ENCODE data around the gene PRMT3. TPM values are rescaled to one million over a fixed set of nuclear protein-coding genes. Genes with fewer than 3 reads are reported as not detected.

Gene PRMT3
- polyA plus RNA-seq, 3 donors: 4.5 to 8.4 (median 6.1) TPM

- Histone ChIP-seq H3K9me3 (replicated peaks in 1 of 2; ENCODE audit: control insufficient read depth in 1 of 2, insufficient read depth in 1 of 2, low read length in 2 of 2) (no peaks in the 10 kb centered on the region), H3K27ac (ENCODE audit: low read depth in 1 of 2, low read length in 2 of 2) (peak overlapping the region; percentile 50 to 96), H3K4me1 (ENCODE audit: control insufficient read depth in 1 of 2, insufficient read depth in 2 of 2, low read length in 2 of 2) (peaks cover 18 to 21% of the 10 kb centered on the region in 2 donors), H3K4me2 (replicated peaks; ENCODE audit: extremely low read depth, low read length, poor library complexity, severe bottlenecking) (peak overlapping the region; percentile 79), H3K27me3 (ENCODE audit: control insufficient read depth in 2 of 2, insufficient read depth in 2 of 2, low read length in 2 of 2) (no peaks in the 10 kb centered on the region), H3K9ac (ENCODE audit: insufficient read depth, low read length, poor library complexity, severe bottlenecking) (peak overlapping the region; percentile 95), H3K4me3 (replicated peaks in 1 of 3; ENCODE audit: low read depth in 2 of 3, low read length in 3 of 3) (peak overlapping the region; percentile 87 to 96 (median 90)), H2AFZ (ENCODE audit: insufficient read depth, low read depth, low read length, poor library complexity, severe bottlenecking) (peak overlapping the region; percentile 97), H4K20me1 (ENCODE audit: insufficient read depth, low read length) (no peaks in the 10 kb centered on the region), H3K79me2 (ENCODE audit: insufficient read depth, low read length) (no peaks in the 10 kb centered on the region), H3K36me3 (replicated peaks in 1 of 2; ENCODE audit: control insufficient read depth in 1 of 2, insufficient read depth in 2 of 2, low read length in 2 of 2) (peaks cover 6 to 31% of the 10 kb centered on the region in 2 donors)
- Mint-ChIP-seq H3K9me3 (no peaks in the 10 kb centered on the region), H3K36me3 (peaks cover 24 to 34% of the 10 kb centered on the region in 2 donors), H3K4me3 (peak overlapping the region; percentile 96 to 98), H3K27ac (peak overlapping the region; percentile 85 to 99 (median 92)), H3K27me3 (ENCODE audit: low read depth in 3 of 3) (no peaks in the 10 kb centered on the region), H3K4me1 (peaks cover 16% of the 10 kb centered on the region)
- WGBS (ENCODE audit: insufficient coverage): 14% methylated on average over 14 of the region's 25 CpGs
- TF ChIP-seq CTCF (IDR thresholded peaks at IDR 0.05): no peak
- no peak for DNase-seq
- intact Hi-C loops (cut with micrococcal nuclease): no loop called here
Measured at GRCh38 chr11:20388096-20389055, 860 bp downstream of the PRMT3 start.

GRCh38 chr11:20397281-20397680 is 9.8 kb downstream of the PRMT3 start:
- WGBS (ENCODE audit: insufficient coverage): 50% methylated on average over 2 of the region's 3 CpGs
- Histone ChIP-seq H3K4me1 (ENCODE audit: control insufficient read depth in 1 of 2, insufficient read depth in 2 of 2, low read length in 2 of 2) (no peaks in the 10 kb centered on the region), H3K9me3 (replicated peaks in 1 of 2; ENCODE audit: control insufficient read depth in 1 of 2, insufficient read depth in 1 of 2, low read length in 2 of 2) (no peaks in the 10 kb centered on the region), H3K4me2 (replicated peaks; ENCODE audit: extremely low read depth, low read length, poor library complexity, severe bottlenecking) (no peak overlapping the region), H3K4me3 (replicated peaks in 1 of 3; ENCODE audit: low read depth in 2 of 3, low read length in 3 of 3) (no peak overlapping the region), H3K79me2 (ENCODE audit: insufficient read depth, low read length) (no peaks in the 10 kb centered on the region), H3K27me3 (ENCODE audit: control insufficient read depth in 2 of 2, insufficient read depth in 2 of 2, low read length in 2 of 2) (no peaks in the 10 kb centered on the region), H3K36me3 (replicated peaks in 1 of 2; ENCODE audit: control insufficient read depth in 1 of 2, insufficient read depth in 2 of 2, low read length in 2 of 2) (peaks cover 49 to 81% of the 10 kb centered on the region in 2 donors), H4K20me1 (ENCODE audit: insufficient read depth, low read length) (no peaks in the 10 kb centered on the region), H3K9ac (ENCODE audit: insufficient read depth, low read length, poor library complexity, severe bottlenecking) (no peak overlapping the region), H3K27ac (ENCODE audit: low read depth in 1 of 2, low read length in 2 of 2) (no peak overlapping the region), H2AFZ (ENCODE audit: insufficient read depth, low read depth, low read length, poor library complexity, severe bottlenecking) (no peak overlapping the region)
- Mint-ChIP-seq H3K4me1 (no peaks in the 10 kb centered on the region), H3K27me3 (ENCODE audit: low read depth in 3 of 3) (peaks cover 0 to 1% (median 0%) of the 10 kb centered on the region in 3 donors), H3K27ac (peak overlapping the region in 1 of 7 donors; percentile 38), H3K4me3 (no peak overlapping the region), H3K9me3 (no peaks in the 10 kb centered on the region), H3K36me3 (peaks cover 44 to 53% of the 10 kb centered on the region in 2 donors)
- TF ChIP-seq CTCF (IDR thresholded peaks at IDR 0.05): peak; percentile 57
- intact Hi-C loops (cut with micrococcal nuclease): no loop called here
- DNase-seq: no peak
